Epithelial cell of proximal tubule (primary cell): ENCODE results near the gene GNS. TPM values are rescaled to one million over a fixed set of nuclear protein-coding genes. Genes with fewer than 3 reads are reported as not detected.
"Not testable (repeated sequence)": the region's sequence is repeated elsewhere in the genome, so short reads cannot be mapped to it uniquely, and the experiment has no call there.

Source experiments
- DNase-seq: peaks from one replicate; pipeline ENCODE4 v3.0.0-alpha.2; 2011; ENCODE audit warnings: low read depth
- H3K4me3 ChIP-seq: 2 replicates; pipeline ENCODE4 v1.5.1; 2011; ENCODE audit warnings: low read depth, mild to moderate bottlenecking, low read length
- total RNA-seq: library from RNA; depleted of rRNA; stranded (reverse); fragments of >200 nt; gene quantifications from 2 replicates; pipeline ENCODE4 v1.2.3, GENCODE V29; 2015
- TF ChIP-seq, protein P1 (sequence below): conservative IDR thresholded peaks from 2 replicates; pipeline ENCODE4 v1.5.1; 2012; ENCODE audit warnings: low read depth, mild to moderate bottlenecking, low read length

Gene GNS
- total RNA-seq, 1 donor from 2014 or later: 63.9 TPM

- no peak overlapping the region for H3K4me3 ChIP-seq
- TF ChIP-seq, protein P1, sequence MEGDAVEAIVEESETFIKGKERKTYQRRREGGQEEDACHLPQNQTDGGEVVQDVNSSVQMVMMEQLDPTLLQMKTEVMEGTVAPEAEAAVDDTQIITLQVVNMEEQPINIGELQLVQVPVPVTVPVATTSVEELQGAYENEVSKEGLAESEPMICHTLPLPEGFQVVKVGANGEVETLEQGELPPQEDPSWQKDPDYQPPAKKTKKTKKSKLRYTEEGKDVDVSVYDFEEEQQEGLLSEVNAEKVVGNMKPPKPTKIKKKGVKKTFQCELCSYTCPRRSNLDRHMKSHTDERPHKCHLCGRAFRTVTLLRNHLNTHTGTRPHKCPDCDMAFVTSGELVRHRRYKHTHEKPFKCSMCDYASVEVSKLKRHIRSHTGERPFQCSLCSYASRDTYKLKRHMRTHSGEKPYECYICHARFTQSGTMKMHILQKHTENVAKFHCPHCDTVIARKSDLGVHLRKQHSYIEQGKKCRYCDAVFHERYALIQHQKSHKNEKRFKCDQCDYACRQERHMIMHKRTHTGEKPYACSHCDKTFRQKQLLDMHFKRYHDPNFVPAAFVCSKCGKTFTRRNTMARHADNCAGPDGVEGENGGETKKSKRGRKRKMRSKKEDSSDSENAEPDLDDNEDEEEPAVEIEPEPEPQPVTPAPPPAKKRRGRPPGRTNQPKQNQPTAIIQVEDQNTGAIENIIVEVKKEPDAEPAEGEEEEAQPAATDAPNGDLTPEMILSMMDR: no peak
Observed at GRCh38 chr12:64691795-64692583, 67.2 kb downstream of the GNS start.

GRCh38 chr12:64691227-64691794 is 67.9 kb downstream of the GNS start:
- no peak overlapping the region for H3K4me3 ChIP-seq
- TF ChIP-seq, protein P1: no peak
- no peak for DNase-seq

More at GRCh38 chr12:64691795-64692583, 67.2 kb downstream of the GNS start:
- DNase-seq: no peak

DNA sequence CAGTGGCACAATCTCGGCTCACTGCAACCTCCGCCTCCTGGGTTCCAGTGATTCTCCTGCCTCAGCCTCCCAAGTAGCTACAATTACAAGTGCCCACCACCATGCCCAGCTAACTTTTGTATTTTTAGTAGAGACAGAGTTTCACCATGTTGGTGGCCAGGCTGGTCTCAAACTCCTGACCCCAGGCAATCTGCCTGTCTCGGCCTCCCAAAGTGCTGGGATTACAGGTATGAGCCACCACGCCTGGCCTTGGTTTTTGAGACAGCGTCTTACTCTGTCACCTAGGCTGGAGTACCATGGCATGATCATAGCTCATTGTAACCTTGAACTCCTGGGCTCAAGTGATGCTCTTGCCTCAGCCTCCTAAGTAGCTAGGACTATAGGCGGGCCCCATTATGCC is 69.0 kb downstream of the GNS start:
- H3K4me3 ChIP-seq, DNase-seq: not testable (repeated sequence)

- TF ChIP-seq, protein P1: no peak
- DNase-seq: no peak
- no peak overlapping the region for H3K4me3 ChIP-seq
Observed at GRCh38 chr12:64688715-64689114, 70.5 kb downstream of the GNS start.

GRCh38 chr12:64688219-64688618 is 71.0 kb downstream of the GNS start:
- TF ChIP-seq, protein P1: no peak
- H3K4me3 ChIP-seq: no peak overlapping the region
- no peak for DNase-seq

DNA sequence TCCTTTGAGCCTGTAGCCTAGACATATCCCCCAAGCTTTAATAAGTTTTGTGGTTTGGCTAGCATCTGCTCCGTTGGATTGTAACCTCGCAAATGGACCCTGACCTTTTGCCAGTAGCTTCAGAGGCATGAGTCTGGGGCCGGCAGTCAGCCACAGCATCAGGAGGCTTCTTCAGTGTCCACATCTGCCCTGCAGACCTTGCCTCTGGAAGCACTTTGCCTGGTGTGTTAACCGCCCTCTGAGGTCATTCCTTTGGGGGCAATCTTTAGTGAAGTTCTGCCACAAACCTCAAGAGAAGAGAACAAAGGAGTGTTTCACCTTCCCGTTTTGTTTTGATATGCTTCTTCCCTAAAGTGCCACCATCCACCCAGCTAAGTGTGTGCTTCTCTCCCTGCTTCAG is 71.4 kb downstream of the GNS start:
- H3K4me3 ChIP-seq: no peak overlapping the region
- TF ChIP-seq, protein P1: no peak
- DNase-seq: no peak

DNA sequence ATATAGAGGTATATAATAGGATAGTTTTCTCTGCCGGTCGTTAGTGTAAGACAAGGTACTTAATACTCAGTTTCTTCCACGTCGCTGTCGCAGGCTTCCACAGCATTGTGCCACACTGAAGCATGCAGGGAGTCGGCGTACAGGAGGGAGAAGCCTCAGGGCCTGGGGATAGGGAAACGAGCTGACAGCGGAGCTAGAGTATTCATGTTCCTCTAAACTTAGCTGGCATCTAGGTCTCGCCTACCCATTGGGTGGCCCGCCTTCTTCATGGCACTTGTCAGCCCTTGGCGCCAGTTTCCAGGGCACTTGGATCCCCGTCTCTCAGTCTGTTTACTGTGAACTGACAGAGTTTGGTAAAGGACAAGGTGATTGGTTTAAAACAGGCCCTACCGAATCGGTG is 73.6 kb downstream of the GNS start:
- no peak for DNase-seq

More for the DNA sequence above, 73.6 kb downstream of the GNS start:
- TF ChIP-seq, protein P1: no peak
- no peak overlapping the region for H3K4me3 ChIP-seq
